ENCODE measurements around the gene ANKRD63.

The ANKRD63 gene

DNA sequence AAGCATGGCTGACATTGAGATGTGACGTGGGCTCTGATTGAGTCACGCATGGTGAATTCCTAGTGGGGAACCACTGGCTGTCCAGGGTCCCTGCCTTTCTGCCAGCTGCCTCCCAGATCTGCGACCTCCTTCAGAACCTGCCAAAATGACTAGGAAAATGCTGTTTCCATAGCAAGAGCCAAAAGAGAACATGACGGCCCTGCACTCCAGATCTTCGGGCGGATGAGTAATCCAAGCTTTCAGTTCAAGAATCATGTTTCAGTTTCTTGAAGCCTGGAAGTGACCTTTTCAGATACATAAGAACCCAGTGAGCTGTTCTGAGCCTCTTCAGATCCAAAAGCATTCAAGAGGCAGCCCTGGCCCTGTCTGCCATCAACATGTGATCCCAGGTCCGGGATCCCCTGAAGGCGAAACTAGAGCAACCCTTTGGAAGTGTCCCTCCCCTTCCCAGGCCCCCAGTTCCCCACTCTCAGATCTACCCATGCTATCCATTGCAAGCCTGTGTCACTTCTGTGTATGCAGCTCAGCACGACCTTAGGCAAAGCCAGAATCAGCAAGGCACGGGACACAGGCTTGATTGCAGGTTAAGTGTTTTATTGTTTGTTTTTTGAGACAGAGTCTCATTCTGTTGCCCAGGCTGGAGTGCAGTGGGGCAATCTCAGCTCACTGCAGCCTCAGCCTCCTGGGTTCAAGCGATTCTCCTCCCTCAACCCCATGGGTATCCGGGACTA, 19.7 kb downstream of the ANKRD63 start:
- in situ Hi-C loops (cut with MboI; ENCODE audit: low sequenced_read_pairs): no loop called here

DNA sequence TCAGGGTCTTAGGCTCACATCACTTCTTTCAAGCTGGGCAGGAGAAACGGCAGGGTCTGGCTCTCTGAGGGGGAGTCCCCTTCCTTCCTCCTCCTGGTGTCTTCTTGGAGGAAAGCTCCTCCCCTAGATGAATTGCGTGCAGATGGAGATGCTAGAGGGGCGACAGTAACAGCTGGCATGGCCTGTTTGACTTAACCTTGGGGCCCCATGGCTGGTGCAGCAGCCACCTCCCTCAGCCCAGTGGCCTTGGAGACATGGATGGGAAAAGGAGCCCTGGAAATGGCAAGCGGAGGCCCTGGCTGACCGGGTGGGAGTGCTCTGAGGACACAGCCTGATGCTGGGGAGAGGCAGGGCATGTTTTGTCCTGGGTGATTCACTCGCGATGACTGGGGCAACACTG, 23.8 kb downstream of the ANKRD63 start:
- in situ Hi-C loops (cut with MboI; ENCODE audit: low sequenced_read_pairs): no loop called here

DNA sequence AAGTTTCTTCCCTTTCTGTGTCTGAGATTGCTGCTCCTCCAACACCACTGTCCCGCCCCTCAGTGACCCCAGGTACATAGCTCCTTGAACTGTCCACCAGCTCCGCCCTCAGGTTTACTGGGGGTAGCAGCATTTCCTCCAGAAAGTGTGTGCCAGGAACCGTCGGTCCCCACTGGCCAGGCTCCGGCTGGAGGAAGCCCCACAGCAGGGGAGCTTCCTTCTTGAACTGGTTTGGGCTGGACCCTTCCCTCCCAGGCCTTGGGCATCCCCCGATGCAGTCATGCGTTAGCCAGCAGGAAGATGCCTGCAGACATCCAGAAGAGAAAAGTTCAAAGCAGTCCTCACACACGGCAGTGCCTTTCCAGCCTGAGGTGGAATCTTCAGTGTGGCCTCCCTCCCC, 24.3 kb downstream of the ANKRD63 start:
- in situ Hi-C loops (cut with MboI; ENCODE audit: low sequenced_read_pairs): no loop called here

DNA sequence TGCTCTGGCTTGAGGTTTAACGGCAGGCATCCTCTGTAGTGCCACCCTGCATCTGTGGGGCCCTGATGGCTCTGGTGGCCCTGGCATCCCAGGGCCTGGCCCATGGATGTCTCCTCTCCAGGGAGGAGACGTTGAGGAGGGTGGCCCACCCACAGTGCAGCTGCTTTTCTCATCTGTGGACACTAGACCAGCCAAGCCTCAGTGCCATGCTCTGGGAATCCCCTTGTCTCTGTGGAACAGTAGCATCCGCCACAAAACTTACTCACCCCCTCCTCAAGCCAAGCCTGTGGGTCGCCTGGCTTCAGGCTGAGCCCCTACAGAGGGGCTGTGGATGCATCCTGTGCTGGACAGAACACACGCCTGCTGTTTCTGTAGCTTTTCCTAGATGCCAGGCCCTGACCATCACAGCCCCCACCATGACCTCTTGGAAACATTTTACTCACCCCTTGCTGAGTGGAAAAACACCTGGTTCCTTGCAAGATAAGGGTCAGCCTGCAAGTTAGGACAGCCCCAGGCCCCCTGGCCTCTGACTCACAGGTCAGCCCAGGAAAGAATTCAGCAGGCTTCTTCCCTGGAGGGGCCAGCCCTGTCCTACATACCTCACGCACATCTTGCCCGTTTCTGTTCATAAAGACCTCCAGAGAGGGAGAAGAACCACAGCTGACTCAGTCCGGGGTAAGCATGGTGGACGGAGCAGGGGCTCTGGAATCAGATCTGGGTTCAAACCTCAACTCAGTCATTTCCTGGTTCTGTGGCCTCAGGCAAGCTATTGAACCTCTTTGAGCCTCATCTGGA, 25.0 kb downstream of the ANKRD63 start:
- in situ Hi-C loops (cut with MboI; ENCODE audit: low sequenced_read_pairs): no loop called here

DNA sequence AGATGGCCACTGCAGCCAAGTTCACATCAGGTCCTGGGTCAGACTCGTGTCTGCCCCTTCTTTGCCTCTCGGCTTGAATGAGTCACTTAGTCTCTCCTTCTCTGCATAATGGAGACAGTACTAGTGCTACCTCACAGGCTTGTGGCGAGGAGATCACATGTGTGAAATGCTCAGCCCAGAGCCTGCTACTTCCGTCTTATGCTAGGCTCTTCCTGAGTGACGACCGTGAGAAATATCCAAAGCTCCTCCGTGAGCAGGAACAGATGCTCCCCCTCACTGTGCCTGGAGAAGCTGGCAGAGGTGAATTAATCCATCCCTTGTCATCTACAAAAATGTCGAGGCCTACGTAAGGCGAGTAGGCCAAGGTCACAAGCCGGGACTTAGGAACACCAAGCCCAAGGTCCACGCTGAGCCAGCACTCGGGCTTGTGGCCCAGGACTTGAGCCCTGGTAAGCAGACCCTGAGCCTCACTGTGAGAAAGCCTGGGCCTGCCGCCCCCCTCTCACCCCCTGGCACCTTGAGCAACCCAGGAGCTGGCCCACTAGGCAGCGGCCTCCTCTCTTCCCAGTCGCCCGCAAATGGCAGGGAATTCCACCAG, 26.1 kb downstream of the ANKRD63 start:
- in situ Hi-C loops (cut with MboI; ENCODE audit: low sequenced_read_pairs): no loop called here

DNA sequence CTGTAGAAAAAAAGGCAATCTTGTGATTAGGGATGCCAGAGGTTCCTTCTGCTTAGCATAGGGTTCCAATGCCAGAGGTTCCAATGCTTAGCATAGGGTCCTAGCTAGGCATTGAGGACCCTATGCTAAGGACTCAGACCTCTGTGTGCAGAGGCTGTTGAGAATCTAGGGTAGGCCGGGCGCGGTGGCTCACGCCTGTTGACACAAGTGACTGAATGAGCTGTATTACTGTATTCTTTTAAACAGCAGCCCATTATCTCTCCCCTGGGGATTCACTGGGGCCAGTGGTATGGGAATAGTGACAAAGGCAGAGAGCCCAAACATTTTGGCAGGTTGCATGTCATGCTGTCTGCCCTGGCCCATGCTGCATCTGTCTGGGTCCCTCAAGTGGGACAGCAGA, 27.8 kb downstream of the ANKRD63 start:
- in situ Hi-C loops (cut with MboI; ENCODE audit: low sequenced_read_pairs): no loop called here

DNA sequence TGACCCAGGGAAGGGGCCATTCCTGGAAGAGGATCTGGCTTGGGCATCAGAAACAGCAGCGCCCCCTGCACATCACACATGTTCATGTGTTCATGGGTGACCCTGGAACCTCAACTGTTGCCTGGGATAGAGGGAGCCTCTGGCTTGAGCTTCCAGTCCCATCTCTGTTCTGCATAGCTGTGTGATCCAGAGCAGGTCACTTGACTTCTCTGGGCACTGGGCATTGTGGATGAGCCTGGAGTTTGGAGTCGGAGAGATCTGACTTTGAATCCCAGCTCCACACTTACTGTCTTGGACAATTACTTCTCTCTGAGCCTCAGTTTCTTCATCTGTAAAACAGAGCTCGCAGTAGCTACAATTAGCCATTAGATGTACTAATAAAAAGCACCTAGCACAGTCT, 28.4 kb downstream of the ANKRD63 start:
- in situ Hi-C loops (cut with MboI; ENCODE audit: low sequenced_read_pairs): no loop called here

DNA sequence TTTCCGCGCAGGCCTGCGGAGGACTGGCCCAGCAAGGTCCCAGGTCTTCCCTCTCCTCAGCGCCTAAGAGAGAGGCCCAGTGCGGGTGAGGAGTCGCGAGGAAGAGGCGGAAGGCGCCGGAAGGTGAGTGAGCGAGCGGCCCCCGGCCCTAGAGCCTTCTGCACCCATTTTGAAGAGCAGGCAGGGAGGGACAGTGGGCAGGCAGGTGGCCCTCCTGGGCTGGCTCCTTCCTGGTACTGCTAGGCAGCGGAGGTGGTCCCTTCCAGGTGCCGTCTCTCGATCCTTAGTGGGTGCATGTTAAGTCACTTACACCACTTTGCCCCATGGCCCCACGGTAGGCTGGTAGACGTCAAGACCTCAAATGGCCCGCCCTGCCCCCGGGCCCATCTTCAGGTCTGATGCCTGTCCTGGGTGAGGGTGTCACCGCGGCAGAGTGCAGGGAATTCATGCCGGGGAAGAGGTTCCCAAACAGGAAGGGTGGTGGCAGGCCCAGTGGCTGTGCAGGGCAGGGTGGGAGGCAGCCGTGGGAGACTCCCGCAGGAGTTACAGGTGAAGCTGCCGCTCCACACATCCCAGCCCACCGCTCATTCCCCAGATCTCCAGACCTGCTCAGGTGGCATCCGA, 29.6 kb downstream of the ANKRD63 start:
- in situ Hi-C loops (cut with MboI; ENCODE audit: low sequenced_read_pairs): no loop called here

DNA sequence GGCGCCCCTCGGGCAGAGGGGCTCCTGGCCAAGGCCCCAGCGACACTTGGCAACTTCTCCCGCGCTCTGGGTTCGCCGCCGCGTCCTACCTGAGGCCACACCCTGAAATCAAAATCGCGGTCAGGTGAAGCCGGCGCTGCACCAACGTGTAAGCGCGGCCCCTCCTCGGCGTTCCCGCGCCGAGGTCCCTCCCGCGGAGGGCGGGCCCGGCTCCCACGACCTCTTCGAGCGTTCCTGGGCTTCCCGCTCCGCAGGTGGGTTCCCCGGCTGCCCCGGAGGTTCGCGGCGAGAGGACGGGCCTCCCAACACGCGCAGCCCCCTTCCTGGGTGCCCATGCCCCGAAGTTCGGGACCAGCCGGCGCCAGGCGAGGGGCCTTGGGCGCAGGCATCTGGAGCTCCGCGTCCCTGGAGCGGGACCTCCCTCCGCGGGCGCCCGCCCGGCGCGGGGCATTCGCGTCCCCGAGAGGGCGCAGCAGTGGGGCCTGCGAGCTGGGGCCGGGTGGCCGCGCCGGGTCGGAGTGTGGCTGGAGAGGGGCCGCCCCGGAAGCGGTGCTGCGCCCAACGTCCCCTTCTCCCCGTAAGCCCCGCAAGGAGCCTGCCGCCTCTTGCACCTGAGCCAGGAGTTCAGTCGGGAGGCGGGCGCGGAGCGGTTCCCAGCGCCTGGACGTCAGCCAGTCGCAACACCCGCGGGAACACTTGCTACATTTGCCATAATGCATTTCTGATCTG, 30.3 kb downstream of the ANKRD63 start:
- in situ Hi-C loops (cut with MboI; ENCODE audit: low sequenced_read_pairs): no loop called here

DNA sequence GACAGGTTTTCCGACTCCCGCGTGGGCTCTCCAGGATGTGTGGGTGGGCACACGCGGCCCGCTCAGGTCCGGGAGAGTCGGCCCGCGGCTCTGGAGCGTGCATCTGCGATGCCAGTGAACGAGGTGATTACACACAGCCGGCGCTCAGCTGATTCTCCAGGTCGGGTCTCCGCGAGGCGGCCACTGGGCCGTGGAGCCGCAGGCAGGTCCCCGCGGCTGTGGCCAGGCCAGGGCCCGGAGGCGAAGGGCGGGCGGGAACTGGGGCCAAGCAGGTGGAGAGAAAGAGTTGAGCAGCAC, 30.8 kb downstream of the ANKRD63 start:
- in situ Hi-C loops (cut with MboI; ENCODE audit: low sequenced_read_pairs): no loop called here

DNA sequence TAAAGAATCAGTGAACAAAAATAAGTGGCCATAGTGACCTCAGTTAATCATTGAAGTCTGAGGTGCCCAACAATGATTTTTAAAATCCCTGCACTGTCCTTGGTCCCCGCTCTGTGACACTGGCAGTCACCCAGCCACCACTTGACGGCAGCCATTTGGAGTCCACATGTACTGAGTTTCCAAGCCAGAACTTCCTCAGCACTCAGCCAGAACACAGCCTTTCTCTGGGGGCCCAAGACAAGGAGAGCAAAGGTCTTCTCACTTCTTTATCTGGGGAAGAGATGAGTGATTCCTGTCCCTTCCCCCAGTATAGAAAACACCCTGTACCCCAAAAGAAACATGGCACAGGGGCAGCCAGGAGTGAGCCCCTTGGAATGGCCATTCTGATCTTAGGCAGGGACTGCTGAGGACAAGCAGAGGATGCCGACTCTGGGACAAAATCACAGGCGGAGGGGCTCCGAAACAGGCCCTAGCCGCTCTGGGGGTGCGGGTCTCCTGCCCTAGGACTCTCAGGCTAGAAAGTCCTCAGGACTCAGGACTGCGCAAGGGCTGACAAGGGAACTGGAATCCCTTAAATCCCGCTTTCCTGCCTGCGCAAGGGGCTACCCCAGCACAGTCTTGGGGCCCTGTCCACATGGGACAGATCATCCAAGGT, 31.3 kb downstream of the ANKRD63 start:
- in situ Hi-C loops (cut with MboI; ENCODE audit: low sequenced_read_pairs): no loop called here

DNA sequence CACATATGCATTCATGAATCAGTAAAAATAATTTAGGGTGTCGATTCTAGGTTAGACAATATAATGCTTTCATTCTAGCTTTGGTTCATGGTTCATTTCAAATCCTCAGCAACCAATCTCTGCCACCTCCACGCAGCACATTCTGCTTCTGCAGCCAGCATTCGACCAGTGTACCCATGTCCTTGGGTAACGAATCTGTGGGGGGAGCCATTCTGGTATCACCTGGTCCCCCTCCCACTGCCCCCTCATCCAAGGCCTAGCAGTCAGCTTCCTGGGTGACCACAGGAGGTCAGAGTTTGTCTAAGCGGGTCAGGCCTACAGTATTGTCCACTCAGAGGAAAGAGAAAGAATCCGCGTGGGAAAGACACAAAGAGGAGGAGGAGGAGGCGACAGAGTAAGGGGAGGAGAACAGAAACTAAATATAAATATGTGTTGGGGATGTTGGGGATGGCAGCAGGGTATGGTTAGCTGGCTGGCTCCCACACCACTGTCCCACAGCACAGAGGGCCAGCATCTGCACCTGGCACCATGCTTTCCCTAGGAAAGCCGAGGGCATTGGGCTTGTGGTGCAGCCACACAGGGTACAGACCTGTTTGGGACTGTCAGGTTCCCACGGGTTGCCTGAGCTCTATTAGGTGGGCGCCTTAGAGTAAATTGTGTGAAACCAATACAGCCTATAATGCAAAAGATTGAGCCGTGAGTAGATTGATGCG, 31.9 kb downstream of the ANKRD63 start:
- in situ Hi-C loops (cut with MboI; ENCODE audit: low sequenced_read_pairs): no loop called here

DNA sequence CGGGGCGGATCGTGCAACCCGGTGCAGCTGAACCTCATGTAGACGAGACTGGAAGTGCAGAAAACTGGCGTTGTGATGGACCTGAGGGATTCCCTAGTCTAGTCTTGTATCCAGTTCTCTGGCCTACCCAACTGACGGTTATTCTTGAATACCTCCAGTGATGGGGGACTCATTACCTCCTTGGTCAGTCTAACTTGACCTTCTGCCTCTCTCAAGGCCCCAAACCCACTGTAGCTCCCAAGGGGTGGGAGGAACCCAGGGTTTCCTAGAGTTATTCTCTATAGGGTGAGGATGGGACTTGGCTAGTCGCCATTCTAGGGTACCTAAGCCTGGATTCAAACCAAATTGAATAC, 32.6 kb downstream of the ANKRD63 start:
- in situ Hi-C loops (cut with MboI; ENCODE audit: low sequenced_read_pairs): no loop called here

DNA sequence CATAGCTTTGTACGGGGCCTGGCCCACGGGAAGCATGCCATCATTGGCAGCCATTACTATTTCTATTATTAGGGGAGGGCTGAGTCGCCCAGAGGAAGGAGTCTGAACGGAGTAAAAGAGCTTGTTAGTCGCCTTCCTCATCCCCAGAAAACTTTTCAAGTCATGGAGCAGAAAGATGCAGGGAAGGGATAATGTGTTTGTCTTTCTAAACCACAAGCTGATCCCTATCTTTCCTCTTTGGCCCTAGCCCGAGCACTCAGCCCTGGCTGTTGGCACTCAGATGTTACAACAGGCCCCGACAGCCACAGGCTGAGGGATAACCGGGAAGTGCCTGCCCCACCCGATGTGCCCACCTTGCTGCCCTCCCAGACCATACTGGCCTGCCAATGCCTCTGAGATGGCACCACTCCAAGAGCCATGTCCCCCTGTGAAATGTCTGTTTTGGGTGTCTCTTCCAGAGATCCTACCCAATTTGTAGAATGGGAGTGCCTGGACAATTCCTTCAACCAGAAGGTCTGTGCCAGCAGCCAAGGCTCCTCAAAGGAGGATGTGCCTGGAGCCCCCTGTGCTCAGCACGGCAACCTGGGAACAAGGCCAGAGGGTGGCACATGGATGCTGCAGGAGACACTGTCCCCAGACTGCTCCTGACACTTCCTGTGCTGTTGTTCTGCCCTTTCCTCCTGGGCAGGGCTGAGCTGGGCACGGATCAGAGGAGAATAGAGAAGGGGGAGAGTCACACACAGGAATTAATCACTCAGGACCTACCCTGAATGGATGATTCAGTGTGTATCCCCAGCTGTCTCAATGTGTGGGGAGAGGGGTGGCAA, 33.2 kb downstream of the ANKRD63 start:
- in situ Hi-C loops (cut with MboI; ENCODE audit: low sequenced_read_pairs): no loop called here

DNA sequence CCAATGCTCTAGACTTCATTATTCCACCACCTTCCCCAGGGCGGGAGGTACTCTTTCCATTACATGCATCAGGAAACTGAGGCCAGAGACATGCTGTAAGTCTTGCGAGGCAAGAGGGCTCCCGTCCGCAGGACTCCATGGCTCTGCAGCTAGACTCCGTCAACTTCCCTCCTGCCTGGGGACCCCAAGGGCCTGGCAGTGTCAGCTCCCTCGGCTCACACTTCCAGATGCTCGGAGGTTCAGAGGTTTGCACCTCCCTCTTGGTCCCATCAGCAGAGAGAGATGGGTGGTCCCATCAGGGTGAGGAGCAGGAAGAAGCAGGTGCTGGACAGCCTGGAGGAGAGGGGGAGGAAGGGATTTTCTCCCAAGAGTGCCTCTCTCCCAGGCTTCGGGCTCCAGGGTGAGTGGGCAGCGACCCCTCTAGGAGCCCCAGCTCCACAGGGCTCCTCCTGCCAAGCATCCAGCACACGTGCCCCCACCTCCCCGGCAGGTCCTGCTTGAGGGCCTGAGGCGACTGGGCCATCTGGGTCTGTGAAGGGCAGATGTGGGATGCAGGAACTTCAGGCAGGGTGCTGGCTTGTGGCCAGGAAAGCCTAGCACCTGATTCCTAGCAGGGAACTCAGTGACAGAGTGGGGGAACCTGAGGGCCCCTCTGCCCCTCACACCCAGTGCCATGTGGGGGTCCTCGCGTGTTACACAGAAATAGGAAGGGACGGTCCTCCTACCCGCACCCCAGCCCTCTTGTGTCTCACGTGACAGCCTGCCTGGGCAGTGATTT, 34.7 kb downstream of the ANKRD63 start:
- in situ Hi-C loops (cut with MboI; ENCODE audit: low sequenced_read_pairs): no loop called here

DNA sequence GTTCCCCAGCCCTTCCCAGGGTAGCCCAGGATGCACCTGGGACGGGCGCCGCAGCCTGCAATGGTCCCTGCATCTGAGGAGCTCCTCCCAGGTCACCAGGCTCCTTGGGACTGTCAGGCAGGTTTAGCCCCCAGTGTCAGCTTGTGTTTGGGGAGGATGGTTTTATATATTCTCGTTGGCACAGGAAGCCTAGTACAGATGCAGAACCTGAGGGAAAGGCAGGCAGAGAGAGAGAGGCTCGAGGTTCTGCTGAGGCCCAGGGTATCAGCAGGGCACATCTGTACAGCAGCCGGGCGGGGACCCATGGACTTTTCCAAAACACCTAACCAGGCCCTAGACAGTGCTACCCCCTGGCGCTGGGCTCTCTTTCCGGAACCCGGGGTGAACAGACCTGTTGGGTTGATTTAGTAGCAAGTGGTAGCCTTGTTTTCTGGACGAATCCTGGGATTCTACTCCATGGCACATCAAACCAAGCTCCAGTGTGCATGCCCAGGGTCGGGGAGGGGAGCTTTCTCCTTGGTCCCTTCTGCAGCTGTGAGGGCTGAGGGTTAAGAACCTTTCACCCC, 35.4 kb downstream of the ANKRD63 start:
- in situ Hi-C loops (cut with MboI; ENCODE audit: low sequenced_read_pairs): no loop called here

DNA sequence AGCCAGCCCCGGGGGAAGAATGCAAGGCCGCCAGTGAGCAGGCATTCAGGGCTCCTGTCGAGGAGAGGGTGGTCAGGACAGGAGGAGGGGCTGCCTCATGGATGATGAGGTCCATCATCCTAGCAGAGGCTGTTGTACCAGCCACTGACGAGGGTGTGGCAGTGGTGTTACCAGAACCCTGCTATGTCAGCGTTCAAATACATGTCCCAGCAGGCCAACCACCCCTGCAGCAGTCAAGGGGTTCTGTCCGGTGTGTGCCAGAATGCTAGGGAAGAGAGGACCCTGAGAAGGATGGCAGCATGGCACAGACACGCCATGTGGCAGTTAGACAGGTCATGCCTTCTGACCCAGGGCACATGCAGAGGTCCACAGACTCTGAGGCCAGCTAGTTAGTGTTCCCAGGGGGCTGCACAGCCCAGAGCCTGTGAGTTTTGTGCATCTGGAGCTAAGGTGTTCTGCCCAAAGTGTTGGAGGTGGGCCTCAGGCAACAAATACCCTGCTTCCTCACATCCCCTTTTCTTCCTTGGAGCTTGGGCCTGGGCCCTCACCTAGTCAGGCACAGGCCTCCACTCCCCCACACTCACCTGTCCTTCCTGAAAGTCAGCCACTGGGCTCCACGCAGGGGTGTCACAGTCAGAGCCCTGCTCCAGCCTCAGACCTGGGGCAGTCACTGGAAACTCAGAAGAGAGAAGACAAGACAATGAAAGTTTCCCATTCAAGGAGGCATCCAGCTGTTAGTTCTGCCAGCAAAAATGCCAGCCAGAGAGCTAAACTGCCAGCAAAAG, 36.2 kb downstream of the ANKRD63 start:
- in situ Hi-C loops (cut with MboI; ENCODE audit: low sequenced_read_pairs): no loop called here
